Upper lobe of left lung (tissue), 4 donors: Measurements from ENCODE around the gene PTPRM.

Experiments
- CTCF ChIP-seq, 6 experiments: fragments of 450-650 bp in 4 of 6; fragments of 200-600 bp in 2 of 6; sonication (generic) in 2 of 6; IDR thresholded peaks; one replicate each; pipeline ENCODE4 v1.5.1; 2016 to 2019; ENCODE audit warnings: antibody characterized with exemption in 6 of 6
- EP300 ChIP-seq, 4 donors: sonication (generic); formaldehyde crosslinking; IDR thresholded peaks; one replicate each; pipeline ENCODE4 v1.5.1; 2017; ENCODE audit warnings: antibody characterized with exemption in 4 of 4, control low read depth in 2 of 4
- POLR2A ChIP-seq, 4 donors: fragments of 450-650 bp; IDR thresholded peaks; one replicate each; pipeline ENCODE4 v1.5.1; 2016 to 2017; ENCODE audit warnings: antibody characterized with exemption in 4 of 4, mild to moderate bottlenecking in 2 of 4
- POLR2AphosphoS5 ChIP-seq, 2 donors: sonication (generic); formaldehyde crosslinking; IDR thresholded peaks; one replicate each; pipeline ENCODE4 v1.5.1; 2017; ENCODE audit warnings: antibody characterized with exemption in 2 of 2

GRCh38 chr18:7749510-7749981, 182.4 kb downstream of the PTPRM start:
- no peak for TF ChIP-seq CTCF (IDR thresholded peaks at IDR 0.05)
- TF ChIP-seq EP300 (IDR thresholded peaks at IDR 0.05): no peak
- no peak for TF ChIP-seq POLR2AphosphoS5 (IDR thresholded peaks at IDR 0.05)
- no peak for TF ChIP-seq POLR2A (IDR thresholded peaks at IDR 0.05)
